Fibroblast of gingiva (primary cell): Measurements from ENCODE around the gene GOLGA8S.
"Not testable (repeated sequence)": the region's sequence is repeated elsewhere in the genome, so short reads cannot be mapped to it uniquely, and the experiment has no call there.

Experiments
- DNase-seq: peaks from one replicate; pipeline ENCODE4 v3.0.0-alpha.2; 2011; ENCODE audit warnings: low read depth

Gene GOLGA8S

GRCh38 chr15:23354448-23354847 is at the start of gene GOLGA8S:
Gene GOLGA8S (plus strand): TSS chr15:23354748. CDS start chr15:23354810, 62 bp downstream.
- not testable (repeated sequence) for DNase-seq

GRCh38 chr15:23304805-23305204 is 49.7 kb upstream of the GOLGA8S start:
- DNase-seq = not testable (repeated sequence)

- DNase-seq = not testable (repeated sequence)
Measured at GRCh38 chr15:23305921-23306320, 48.6 kb upstream of the GOLGA8S start.

GRCh38 chr15:23311233-23311632 is 43.3 kb upstream of the GOLGA8S start:
- DNase-seq = not testable (repeated sequence)

- not testable (repeated sequence) for DNase-seq
Measured at GRCh38 chr15:23334096-23334495, 20.5 kb upstream of the GOLGA8S start, which contains the start of gene GOLGA6L26. Gene GOLGA6L26 (minus strand): TSS chr15:23334196. CDS start chr15:23334135, 61 bp downstream.

- DNase-seq = not testable (repeated sequence)
Measured at GRCh38 chr15:23362622-23363021, 8.1 kb downstream of the GOLGA8S start.

- not testable (repeated sequence) for DNase-seq
Measured at GRCh38 chr15:23364261-23364660, 9.7 kb downstream of the GOLGA8S start.

- DNase-seq = no peak
Measured at GRCh38 chr15:23370578-23370977, 16.0 kb downstream of the GOLGA8S start.

GRCh38 chr15:23371134-23371533 is 16.6 kb downstream of the GOLGA8S start:
- not testable (repeated sequence) for DNase-seq

GRCh38 chr15:23371868-23372267 is 17.3 kb downstream of the GOLGA8S start:
- DNase-seq = not testable (repeated sequence)

- DNase-seq = no peak
Measured at GRCh38 chr15:23372284-23372683, 17.7 kb downstream of the GOLGA8S start.

GRCh38 chr15:23372891-23373600 is 18.5 kb downstream of the GOLGA8S start:
- DNase-seq = not testable (repeated sequence)

GRCh38 chr15:23374226-23374625 is 19.7 kb downstream of the GOLGA8S start:
- not testable (repeated sequence) for DNase-seq

- DNase-seq = not testable (repeated sequence)
Measured at GRCh38 chr15:23378946-23379345, 24.4 kb downstream of the GOLGA8S start.

GRCh38 chr15:23380700-23381099 is 26.2 kb downstream of the GOLGA8S start:
- DNase-seq = not testable (repeated sequence)

GRCh38 chr15:23381192-23381591 is 26.6 kb downstream of the GOLGA8S start:
- DNase-seq = not testable (repeated sequence)

GRCh38 chr15:23384371-23384770 is 29.8 kb downstream of the GOLGA8S start:
- no peak for DNase-seq

GRCh38 chr15:23385886-23386430 is 31.4 kb downstream of the GOLGA8S start:
- no peak for DNase-seq

GRCh38 chr15:23387621-23388190 is 33.2 kb downstream of the GOLGA8S start:
- no peak for DNase-seq

- DNase-seq = no peak
Measured at GRCh38 chr15:23395030-23395692, 40.6 kb downstream of the GOLGA8S start.

GRCh38 chr15:23395832-23396231 is 41.3 kb downstream of the GOLGA8S start:
- DNase-seq = no peak

- no peak for DNase-seq
Measured at GRCh38 chr15:23397779-23398178, 43.2 kb downstream of the GOLGA8S start.

GRCh38 chr15:23398357-23398756 is 43.8 kb downstream of the GOLGA8S start:
- not testable (repeated sequence) for DNase-seq
